HepG2 (cell line): ENCODE measurements around the gene CNTNAP1. TPM values are rescaled to one million over a fixed set of nuclear protein-coding genes. Genes with fewer than 3 reads are reported as not detected.

Experiments
- CBX1 ChIP-seq: IDR thresholded peaks from one replicate; pipeline ENCODE4 v1.6.1; 2016; ENCODE audit warnings: antibody characterized with exemption, low read depth
- CTCF ChIP-seq: sonication (generic); formaldehyde crosslinking; IDR thresholded peaks from 2 replicates; pipeline ENCODE4 v1.5.0; 2020; ENCODE audit warnings: mild to moderate bottlenecking, missing genetic modification reagents, moderate library complexity
- NR2F2 ChIP-seq: IDR thresholded peaks from 2 replicates; pipeline ENCODE4 v1.6.1; 2012; ENCODE audit warnings: low read depth, inconsistent platforms, borderline replicate concordance
- POLR2A ChIP-seq, 2 experiments: IDR thresholded peaks; 2 replicates each; pipeline ENCODE4 v1.6.1; 2011; ENCODE audit warnings: low read depth in 2 of 2, low read length in 2 of 2, mild to moderate bottlenecking in 1 of 2, moderate library complexity in 1 of 2; ENCODE audit not compliant: insufficient read depth in 1 of 2
- POLR2AphosphoS5 ChIP-seq: IDR thresholded peaks from 2 replicates; pipeline ENCODE4 v1.6.1; 2012; ENCODE audit warnings: low read depth, low read length
- PREB ChIP-seq: sonication (generic); formaldehyde crosslinking; IDR thresholded peaks from 2 replicates; pipeline ENCODE4 v1.4.0; 2020; ENCODE audit warnings: missing genetic modification reagents
- SP4 ChIP-seq: sonication (generic); formaldehyde crosslinking; IDR thresholded peaks from 2 replicates; pipeline ENCODE4 v1.8.1; 2023; ENCODE audit warnings: mild to moderate bottlenecking, missing genetic modification reagents
- TFAP4 ChIP-seq: sonication (generic); IDR thresholded peaks from 2 replicates; pipeline ENCODE4 v1.6.1; 2016; ENCODE audit warnings: low read depth, borderline replicate concordance
- YY1 ChIP-seq: IDR thresholded peaks from 2 replicates; pipeline ENCODE4 v1.6.1; 2011; ENCODE audit warnings: low read length, low read depth, moderate library complexity, mild to moderate bottlenecking; ENCODE audit not compliant: insufficient read depth, insufficient replicate concordance
- ZBTB43 ChIP-seq: sonication (generic); formaldehyde crosslinking; conservative IDR thresholded peaks from 2 replicates; pipeline ENCODE4 v1.4.0; 2020; ENCODE audit warnings: missing genetic modification reagents
- ZFP37 ChIP-seq: sonication (generic); formaldehyde crosslinking; IDR thresholded peaks from 2 replicates; pipeline ENCODE4 v1.4.0; 2020; ENCODE audit warnings: missing genetic modification reagents, borderline replicate concordance
- ZFP90 ChIP-seq: sonication (generic); formaldehyde crosslinking; IDR thresholded peaks from 2 replicates; pipeline ENCODE4 v1.8.0; 2022; ENCODE audit warnings: missing genetic modification reagents, mild to moderate bottlenecking, inconsistent platforms, borderline replicate concordance
- ZFX ChIP-seq: sonication (generic); formaldehyde crosslinking; IDR thresholded peaks from 2 replicates; pipeline ENCODE4 v1.4.0; 2020; ENCODE audit warnings: mild to moderate bottlenecking, low read depth, missing genetic modification reagents, moderate library complexity
- ZNF142 ChIP-seq: sonication (generic); formaldehyde crosslinking; IDR thresholded peaks from 2 replicates; pipeline ENCODE4 v1.4.0; 2020; ENCODE audit warnings: missing genetic modification reagents
- ZNF567 ChIP-seq: sonication (generic); formaldehyde crosslinking; IDR thresholded peaks from 2 replicates; pipeline ENCODE4 v1.8.1; 2023; ENCODE audit warnings: mild to moderate bottlenecking, missing genetic modification reagents, borderline replicate concordance
- ZNF777 ChIP-seq: sonication (generic); formaldehyde crosslinking; IDR thresholded peaks from 2 replicates; pipeline ENCODE4 v1.4.0; 2020; ENCODE audit warnings: missing genetic modification reagents
- ZNF790 ChIP-seq: sonication (generic); formaldehyde crosslinking; IDR thresholded peaks from 2 replicates; pipeline ENCODE4 v1.8.0; 2022; ENCODE audit warnings: missing genetic modification reagents, mild to moderate bottlenecking, borderline replicate concordance
- polyA plus RNA-seq, 8 experiments: library from polyadenylated mRNA; depleted of rRNA in 3 of 8; stranded (reverse) in 7 of 8; unstranded in 1 of 8; fragments of >200 nt; fragmentation: Illumina TruSeq in 4 of 8; extraction: Trizol in 4 of 8; gene quantifications; 2 replicates each; pipeline versions ENCODE4 v1.2.1 to v1.2.3, GENCODE V29; 2011 to 2016; ENCODE audit warnings: low read depth in 4 of 8, missing spikeins in 1 of 8, mixed read lengths in 1 of 8; ENCODE audit not compliant: insufficient read depth in 1 of 8
- total RNA-seq, 5 experiments: library from RNA; depleted of rRNA; stranded (reverse); fragments of >200 nt; fragmentation: Illumina TruSeq; extraction: Trizol; gene quantifications; 2 replicates each; pipeline ENCODE4 v1.2.3, GENCODE V29; 2016; ENCODE audit warnings: low read depth in 1 of 5

CNTNAP1 gene
- total and polyA plus RNA-seq, 2 of the 13 experiments (the other 11 are each of a cell fraction or from before 2014, with no cell fraction given), result 4.5 to 7.7 TPM

GRCh38 chr17:42744283-42744805, 62.0 kb downstream of the CNTNAP1 start (continued):
- TF ChIP-seq ZFP90 (CRISPR knock-in tag), result no peak
- TF ChIP-seq PREB (CRISPR knock-in tag), result 0 out of 2 replicates have a peak, but pooled peaks have one; percentile 78
- TF ChIP-seq ZNF777 (CRISPR knock-in tag), result no peak
- TF ChIP-seq NR2F2, result no peak; the same call in 1 of the 2 replicates
- peak; percentile 36; the same call in 1 of the 2 replicates for TF ChIP-seq ZBTB43 (CRISPR knock-in tag)
- no peak for TF ChIP-seq SP4 (CRISPR knock-in tag)
- TF ChIP-seq CTCF (CRISPR knock-in tag), result peak; percentile 54
- peak; percentile 11; the same call in 1 of the 2 replicates for TF ChIP-seq TFAP4
- peak; percentile 90 for TF ChIP-seq POLR2AphosphoS5
- peak; percentile 61 to 92; a peak in 3 of 4 replicates for TF ChIP-seq POLR2A (IDR thresholded peaks at IDR 0.05; ENCODE audit: insufficient read depth in 1 of 2, low read depth in 2 of 2, low read length in 2 of 2)
- TF ChIP-seq ZNF142 (CRISPR knock-in tag), result no peak; the same call in 1 of the 2 replicates
- peak; percentile 18; the same call in 1 of the 2 replicates for TF ChIP-seq ZNF790 (CRISPR knock-in tag)
- TF ChIP-seq ZFP37 (CRISPR knock-in tag), result 0 out of 2 replicates have a peak, but pooled peaks have one; percentile 45
- peak; percentile 8 for TF ChIP-seq CBX1
- TF ChIP-seq ZNF567 (CRISPR knock-in tag), result no peak
- TF ChIP-seq YY1, result no peak
- peak; percentile 81 for TF ChIP-seq ZFX (CRISPR knock-in tag)
